Left lung (tissue), 10 donors: ENCODE results near the gene ZCCHC17. TPM values are rescaled to one million over a fixed set of nuclear protein-coding genes. Genes with fewer than 3 reads are reported as not detected.

Source experiments
- ATAC-seq: fragments of 200-7000 bp; cut with Tn5 transposase; one replicate; pipeline ENCODE4 v1.9.1; 2020; ENCODE audit warnings: moderate library complexity
- DNase-seq, 4 donors: peaks; one replicate each; pipeline ENCODE4 v3.0.0-alpha.2; 2013 to 2020
- H3K27ac ChIP-seq, 2 donors: fragments of 200-600 bp; sonication (generic) in 1 of 2; one replicate each; pipeline versions ENCODE4 v1.5.0 to v1.8.0; 2020 to 2021
- H3K27me3 ChIP-seq, 2 donors: fragments of 200-600 bp; sonication (generic) in 1 of 2; one replicate each; pipeline versions ENCODE4 v1.5.0 to v1.8.0; 2020 to 2021
- H3K36me3 ChIP-seq, 2 donors: fragments of 200-600 bp; sonication (generic) in 1 of 2; one replicate each; pipeline versions ENCODE4 v1.5.0 to v1.8.0; 2020 to 2021
- H3K4me1 ChIP-seq, 2 donors: fragments of 200-600 bp; one replicate each; pipeline ENCODE4 v1.8.0; 2021
- H3K4me3 ChIP-seq, 2 donors: fragments of 200-600 bp; sonication (generic) in 1 of 2; one replicate each; pipeline versions ENCODE4 v1.5.0 to v1.8.0; 2020 to 2021; ENCODE audit warnings: mild to moderate bottlenecking in 1 of 2
- H3K9me3 ChIP-seq, 2 donors: fragments of 200-600 bp; sonication (generic) in 1 of 2; one replicate each; pipeline versions ENCODE4 v1.5.0 to v1.8.0; 2020 to 2021
- intact Hi-C, 2 donors: fragments of 100-400 bp; cut with DNase I; formaldehyde crosslinking; loops; one replicate each; pipeline versions ENCODE4 v1.11.2 to v1.14.2; 2022
- polyA plus RNA-seq, 6 donors: library from polyadenylated mRNA; unstranded; fragments of 120-200 nt; gene quantifications; one replicate each; pipeline ENCODE4 v1.2.1, GENCODE V29; 2013; ENCODE audit not compliant: insufficient read length in 6 of 6
- total RNA-seq, 2 donors: library from RNA; stranded (reverse); fragmentation: NEBNext Ultra II Directional; extraction: Animal tissue kit (Norgen Biotek cat#: 25700); gene quantifications; one replicate each; pipeline ENCODE4 v1.2.1, GENCODE V29; 2021
- TF ChIP-seq, protein P1 (sequence below), 2 donors: fragments of 200-600 bp; sonication (generic) in 1 of 2; IDR thresholded peaks; one replicate each; pipeline versions ENCODE4 v1.5.0 to v1.8.0; 2021; ENCODE audit warnings: antibody characterized with exemption in 2 of 2
- donor health status: DM: no; HTN: yes; CAD: no.
- donor health status: DM: no; HTN: no; CAD: no.

The ZCCHC17 gene
- total and polyA plus RNA-seq, 8 donors = 20.1 to 51.7 (median 43.8) TPM

- Histone ChIP-seq H3K4me1 (peaks cover 0 to 12% of the 10 kb centered on the region in 2 donors), H3K27ac (no peak overlapping the region), H3K36me3 (no peaks in the 10 kb centered on the region), H3K27me3 (peaks cover 5 to 46% of the 10 kb centered on the region in 2 donors), H3K9me3 (no peaks in the 10 kb centered on the region), H3K4me3 (no peak overlapping the region)
- intact Hi-C loops = loop anchor here in 1 of 2 donors (10.0 kb wide), 1 partner anchor 245 kb away; no protein-coding TSS in a partner anchor
- no peak for ATAC-seq
- DNase-seq = no peak
- TF ChIP-seq, protein P1, sequence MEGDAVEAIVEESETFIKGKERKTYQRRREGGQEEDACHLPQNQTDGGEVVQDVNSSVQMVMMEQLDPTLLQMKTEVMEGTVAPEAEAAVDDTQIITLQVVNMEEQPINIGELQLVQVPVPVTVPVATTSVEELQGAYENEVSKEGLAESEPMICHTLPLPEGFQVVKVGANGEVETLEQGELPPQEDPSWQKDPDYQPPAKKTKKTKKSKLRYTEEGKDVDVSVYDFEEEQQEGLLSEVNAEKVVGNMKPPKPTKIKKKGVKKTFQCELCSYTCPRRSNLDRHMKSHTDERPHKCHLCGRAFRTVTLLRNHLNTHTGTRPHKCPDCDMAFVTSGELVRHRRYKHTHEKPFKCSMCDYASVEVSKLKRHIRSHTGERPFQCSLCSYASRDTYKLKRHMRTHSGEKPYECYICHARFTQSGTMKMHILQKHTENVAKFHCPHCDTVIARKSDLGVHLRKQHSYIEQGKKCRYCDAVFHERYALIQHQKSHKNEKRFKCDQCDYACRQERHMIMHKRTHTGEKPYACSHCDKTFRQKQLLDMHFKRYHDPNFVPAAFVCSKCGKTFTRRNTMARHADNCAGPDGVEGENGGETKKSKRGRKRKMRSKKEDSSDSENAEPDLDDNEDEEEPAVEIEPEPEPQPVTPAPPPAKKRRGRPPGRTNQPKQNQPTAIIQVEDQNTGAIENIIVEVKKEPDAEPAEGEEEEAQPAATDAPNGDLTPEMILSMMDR (IDR thresholded peaks at IDR 0.05) = no peak
Measured at GRCh38 chr1:31409946-31410858, 113.4 kb downstream of the ZCCHC17 start.

DNA sequence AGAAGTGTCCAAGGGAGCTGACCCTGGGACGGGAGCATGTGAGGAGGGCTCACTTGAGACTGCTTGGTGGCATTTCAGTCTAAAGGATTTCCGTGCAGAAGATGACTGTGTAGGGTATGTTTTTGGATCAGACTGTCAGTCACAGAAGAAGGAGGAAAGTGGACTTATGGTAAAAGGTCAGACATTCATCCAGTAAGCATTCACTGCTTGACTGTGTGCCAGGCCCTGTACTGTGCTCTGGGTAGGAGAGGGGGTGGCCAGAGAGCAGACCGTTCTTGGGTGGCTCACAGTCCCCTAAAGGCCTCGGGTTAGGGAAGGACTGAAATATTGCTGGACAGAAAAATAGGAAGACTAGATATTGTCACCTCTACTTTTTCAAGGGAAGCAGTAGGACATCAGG is 114.0 kb downstream of the ZCCHC17 start:
- ATAC-seq (no peak), DNase-seq (no peak)
- TF ChIP-seq, protein P1 (IDR thresholded peaks at IDR 0.05) = no peak
- no peaks in the 10 kb centered on the region for H3K36me3 ChIP-seq
- H3K27me3 ChIP-seq = peaks cover 5 to 46% of the 10 kb centered on the region in 2 donors
- H3K9me3 ChIP-seq = no peaks in the 10 kb centered on the region
- no peak overlapping the region for H3K27ac ChIP-seq
- intact Hi-C loops = loop anchor here in 1 of 2 donors (10.0 kb wide), 1 partner anchor 246 kb away; no protein-coding TSS in a partner anchor
- no peak overlapping the region for H3K4me3 ChIP-seq
- H3K4me1 ChIP-seq = peaks cover 0 to 15% of the 10 kb centered on the region in 2 donors

DNA sequence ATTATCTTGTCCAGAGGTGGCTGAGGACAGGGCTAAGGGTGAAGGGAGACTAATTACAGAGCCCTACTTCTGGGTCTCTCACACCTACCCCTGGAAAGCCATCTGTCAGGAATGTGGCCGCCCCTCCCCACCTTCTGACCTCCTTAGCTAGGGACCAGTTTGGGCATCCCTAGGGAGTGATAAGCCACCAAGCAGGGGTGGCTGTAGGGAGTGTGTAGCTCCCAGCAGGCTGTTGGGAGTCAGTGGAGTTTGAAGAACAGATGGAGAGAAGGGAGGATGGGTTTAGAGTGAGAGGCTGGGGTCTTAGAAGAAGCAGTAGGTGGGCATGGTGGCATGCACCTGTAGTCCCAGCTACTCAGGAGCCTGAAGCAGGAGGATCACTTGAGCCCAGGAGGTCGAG is 115.4 kb downstream of the ZCCHC17 start:
- ATAC-seq = no peak
- intact Hi-C loops = loop anchor here in 1 of 2 donors (10.0 kb wide), 1 partner anchor 247 kb away; no protein-coding TSS in a partner anchor
- Histone ChIP-seq H3K36me3 (no peaks in the 10 kb centered on the region), H3K9me3 (no peaks in the 10 kb centered on the region), H3K4me1 (peaks cover 0 to 20% of the 10 kb centered on the region in 2 donors), H3K27ac (no peak overlapping the region), H3K4me3 (peak overlapping the region in 1 of 2 donors; percentile 75), H3K27me3 (peaks cover 5 to 46% of the 10 kb centered on the region in 2 donors)
- no peak for DNase-seq
- TF ChIP-seq, protein P1 (IDR thresholded peaks at IDR 0.05) = no peak

DNA sequence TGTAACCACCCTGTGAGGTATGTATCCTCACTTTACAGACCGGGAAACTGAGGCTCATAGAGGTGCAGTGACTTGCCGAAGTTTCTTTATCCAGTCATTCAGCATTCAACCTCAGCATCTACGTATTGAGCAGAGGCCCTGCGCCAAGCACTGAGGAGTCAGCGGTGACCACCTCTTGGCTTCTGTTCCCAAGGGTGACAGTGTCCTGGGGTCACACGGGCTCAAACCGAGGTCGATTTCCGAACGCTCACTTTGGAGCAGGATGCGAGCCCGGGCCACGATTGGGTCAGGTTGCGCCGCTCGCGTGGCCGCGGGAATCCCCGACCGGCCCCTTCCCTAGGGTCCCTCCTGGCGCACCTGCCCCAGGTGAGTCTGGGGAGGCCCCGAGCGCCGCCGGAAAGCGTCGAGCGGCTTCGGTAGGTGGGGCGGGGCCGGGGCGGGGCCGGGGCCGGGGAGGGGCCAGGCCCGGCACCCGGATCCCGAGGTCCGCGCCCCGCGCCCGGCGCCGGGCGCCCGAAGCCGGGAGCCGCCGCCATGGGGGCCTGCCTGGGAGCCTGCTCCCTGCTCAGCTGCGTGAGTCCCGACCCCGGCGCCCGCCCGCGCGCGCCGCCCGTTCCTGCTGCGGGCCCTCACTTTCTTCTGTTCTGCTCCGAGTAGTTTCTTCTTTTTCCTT is 116.0 kb downstream of the ZCCHC17 start, which contains the start of gene SERINC2:
TSS of gene SERINC2 (plus strand) at position 482 of the 673 bp plus-strand sequence. CDS start at position 535, 53 bp downstream.
- peak; percentile 87 for ATAC-seq

More for the DNA sequence above, 116.0 kb downstream of the ZCCHC17 start, which contains the start of gene SERINC2:
- intact Hi-C loops = loop anchor here in 1 of 2 donors (10.0 kb wide), 1 partner anchor 248 kb away; no protein-coding TSS in a partner anchor
- Histone ChIP-seq H3K27me3 (peaks cover 5 to 46% of the 10 kb centered on the region in 2 donors), H3K9me3 (no peaks in the 10 kb centered on the region), H3K27ac (peak within 1 kb of the TSS; percentile 68 to 82), H3K4me1 (peaks cover 0 to 20% of the 10 kb centered on the region in 2 donors), H3K4me3 (peak within 1 kb of the TSS; percentile 75 to 79), H3K36me3 (no peaks in the 10 kb centered on the region)
- TF ChIP-seq, protein P1 (IDR thresholded peaks at IDR 0.05) = no peak
- peak in 2 of 4 donors; percentile 45 to 85 for DNase-seq
